Measurements from ENCODE around the gene CAPN6. TPM values are rescaled to one million over a fixed set of nuclear protein-coding genes. Genes with fewer than 3 reads are reported as not detected.

Gene CAPN6
- polyA plus RNA-seq (2012; ENCODE audit: insufficient read length, low read depth), result 0.43 TPM

- TF ChIP-seq REST (IDR thresholded peaks at IDR 0.05; ENCODE audit: insufficient read depth in 1 of 2, low read depth in 2 of 2, low read length in 2 of 2) (no peak), SIN3A (IDR thresholded peaks at IDR 0.05; ENCODE audit: borderline replicate concordance, insufficient read depth, low read length) (no peak), FOXP2 (optimal IDR thresholded peaks at IDR 0.05; ENCODE audit: borderline replicate concordance, extremely low read depth, extremely low read length, insufficient read depth) (no peak), TAF1 (IDR thresholded peaks at IDR 0.05; ENCODE audit: borderline replicate concordance, insufficient read depth, low read length) (no peak), POLR2AphosphoS5 (IDR thresholded peaks at IDR 0.05; ENCODE audit: low read depth, low read length) (no peak)
Observed at GRCh38 chrX:111270339-111270738, at the start of gene CAPN6. Gene CAPN6 (minus strand): TSS chrX:111270483. CDS start chrX:111263936, 6,547 bp downstream.

- TF ChIP-seq FOXP2 (optimal IDR thresholded peaks at IDR 0.05; ENCODE audit: borderline replicate concordance, extremely low read depth, extremely low read length, insufficient read depth) (no peak), TAF1 (IDR thresholded peaks at IDR 0.05; ENCODE audit: borderline replicate concordance, insufficient read depth, low read length) (no peak), POLR2AphosphoS5 (IDR thresholded peaks at IDR 0.05; ENCODE audit: low read depth, low read length) (no peak), REST (IDR thresholded peaks at IDR 0.05; ENCODE audit: insufficient read depth in 1 of 2, low read depth in 2 of 2, low read length in 2 of 2) (no peak), SIN3A (IDR thresholded peaks at IDR 0.05; ENCODE audit: borderline replicate concordance, insufficient read depth, low read length) (no peak)
Observed at GRCh38 chrX:111319451-111319850, 49.2 kb upstream of the CAPN6 start.

- TF ChIP-seq REST (IDR thresholded peaks at IDR 0.05; ENCODE audit: insufficient read depth in 1 of 2, low read depth in 2 of 2, low read length in 2 of 2), result no peak
- no peak for TF ChIP-seq SIN3A (IDR thresholded peaks at IDR 0.05; ENCODE audit: borderline replicate concordance, insufficient read depth, low read length)
- TF ChIP-seq FOXP2 (optimal IDR thresholded peaks at IDR 0.05; ENCODE audit: borderline replicate concordance, extremely low read depth, extremely low read length, insufficient read depth), result no peak
- TF ChIP-seq TAF1 (IDR thresholded peaks at IDR 0.05; ENCODE audit: borderline replicate concordance, insufficient read depth, low read length), result no peak
- no peak for TF ChIP-seq POLR2AphosphoS5 (IDR thresholded peaks at IDR 0.05; ENCODE audit: low read depth, low read length)
Observed at GRCh38 chrX:111318901-111319300, 48.6 kb upstream of the CAPN6 start.

GRCh38 chrX:111309083-111309482 is 38.8 kb upstream of the CAPN6 start:
- TF ChIP-seq POLR2AphosphoS5 (IDR thresholded peaks at IDR 0.05; ENCODE audit: low read depth, low read length), result no peak
- no peak for TF ChIP-seq SIN3A (IDR thresholded peaks at IDR 0.05; ENCODE audit: borderline replicate concordance, insufficient read depth, low read length)
- TF ChIP-seq TAF1 (IDR thresholded peaks at IDR 0.05; ENCODE audit: borderline replicate concordance, insufficient read depth, low read length), result no peak
- no peak for TF ChIP-seq FOXP2 (optimal IDR thresholded peaks at IDR 0.05; ENCODE audit: borderline replicate concordance, extremely low read depth, extremely low read length, insufficient read depth)
- TF ChIP-seq REST (IDR thresholded peaks at IDR 0.05; ENCODE audit: insufficient read depth in 1 of 2, low read depth in 2 of 2, low read length in 2 of 2), result no peak

GRCh38 chrX:111308039-111308438 is 37.8 kb upstream of the CAPN6 start:
- no peak for TF ChIP-seq TAF1 (IDR thresholded peaks at IDR 0.05; ENCODE audit: borderline replicate concordance, insufficient read depth, low read length)
- TF ChIP-seq REST (IDR thresholded peaks at IDR 0.05; ENCODE audit: insufficient read depth in 1 of 2, low read depth in 2 of 2, low read length in 2 of 2), result no peak
- TF ChIP-seq SIN3A (IDR thresholded peaks at IDR 0.05; ENCODE audit: borderline replicate concordance, insufficient read depth, low read length), result no peak
- TF ChIP-seq POLR2AphosphoS5 (IDR thresholded peaks at IDR 0.05; ENCODE audit: low read depth, low read length), result no peak
- no peak for TF ChIP-seq FOXP2 (optimal IDR thresholded peaks at IDR 0.05; ENCODE audit: borderline replicate concordance, extremely low read depth, extremely low read length, insufficient read depth)

All from PFSK-1 (cell line).